IgD-negative memory B cell (primary cell): Measurements from ENCODE around the gene SLC26A5. TPM values are rescaled to one million over a fixed set of nuclear protein-coding genes. Genes with fewer than 3 reads are reported as not detected.

ENCODE experiments used
- H3K27ac Mint-ChIP-seq, 3 donors: one replicate each; pipeline ENCODE4 v1.8.0; 2020 to 2022; ENCODE audit warnings: mild to moderate bottlenecking in 3 of 3, mixed read lengths in 3 of 3, moderate library complexity in 1 of 3
- H3K27me3 Mint-ChIP-seq: one replicate; pipeline ENCODE4 v1.8.0; 2021; ENCODE audit warnings: mixed read lengths
- H3K36me3 Mint-ChIP-seq: one replicate; pipeline ENCODE4 v1.8.0; 2020; ENCODE audit warnings: mild to moderate bottlenecking, mixed read lengths
- H3K4me1 Mint-ChIP-seq, 3 donors: one replicate each; pipeline ENCODE4 v1.8.0; 2020 to 2022; ENCODE audit warnings: mixed read lengths in 3 of 3, mild to moderate bottlenecking in 1 of 3
- H3K4me3 Mint-ChIP-seq, 4 donors: one replicate each; pipeline ENCODE4 v1.8.0; 2020 to 2022; ENCODE audit warnings: mild to moderate bottlenecking in 4 of 4, mixed read lengths in 4 of 4, moderate library complexity in 3 of 4
- H3K9me3 Mint-ChIP-seq, 3 donors: one replicate each; pipeline ENCODE4 v1.8.0; 2020 to 2021; ENCODE audit warnings: mixed read lengths in 3 of 3, mild to moderate bottlenecking in 1 of 3
- polyA plus RNA-seq: library from polyadenylated mRNA; unstranded; fragments of 300-500 nt; fragmentation: Illumina TruSeq; gene quantifications from one replicate; pipeline ENCODE4 v1.2.3, GENCODE V29; 2021

SLC26A5 gene
- polyA plus RNA-seq, 1 donor from 2014 or later = not detected

- Mint-ChIP-seq H3K9me3 (no peaks in the 10 kb centered on the region), H3K36me3 (no peaks in the 10 kb centered on the region), H3K4me3 (no peak overlapping the region), H3K27ac (no peak overlapping the region), H3K4me1 (no peaks in the 10 kb centered on the region), H3K27me3 (no peaks in the 10 kb centered on the region)
Observed at GRCh38 chr7:103387242-103387641, 58.8 kb downstream of the SLC26A5 start.

- no peaks in the 10 kb centered on the region for H3K36me3 Mint-ChIP-seq
- peaks cover 0 to 2% (median 0%) of the 10 kb centered on the region in 3 donors for H3K4me1 Mint-ChIP-seq
- H3K27me3 Mint-ChIP-seq = peaks cover 2% of the 10 kb centered on the region
- H3K9me3 Mint-ChIP-seq = no peaks in the 10 kb centered on the region
- no peak overlapping the region for H3K27ac Mint-ChIP-seq
- H3K4me3 Mint-ChIP-seq = no peak overlapping the region
Observed at GRCh38 chr7:103382032-103382402, 64.0 kb downstream of the SLC26A5 start.

GRCh38 chr7:103381280-103382031, 64.6 kb downstream of the SLC26A5 start:
- Mint-ChIP-seq H3K27me3 (peaks cover 4% of the 10 kb centered on the region), H3K36me3 (no peaks in the 10 kb centered on the region), H3K4me3 (no peak overlapping the region), H3K27ac (no peak overlapping the region), H3K9me3 (no peaks in the 10 kb centered on the region), H3K4me1 (peaks cover 0 to 2% (median 0%) of the 10 kb centered on the region in 3 donors)

GRCh38 chr7:103380395-103381191, 65.4 kb downstream of the SLC26A5 start:
- no peak overlapping the region for H3K4me3 Mint-ChIP-seq
- H3K9me3 Mint-ChIP-seq = no peaks in the 10 kb centered on the region
- H3K27me3 Mint-ChIP-seq = peaks cover 4% of the 10 kb centered on the region
- no peaks in the 10 kb centered on the region for H3K36me3 Mint-ChIP-seq
- no peak overlapping the region for H3K27ac Mint-ChIP-seq
- H3K4me1 Mint-ChIP-seq = peaks cover 0 to 2% (median 0%) of the 10 kb centered on the region in 3 donors

GRCh38 chr7:103379270-103379975, 66.6 kb downstream of the SLC26A5 start:
- H3K4me1 Mint-ChIP-seq = peaks cover 0 to 2% (median 0%) of the 10 kb centered on the region in 3 donors
- no peak overlapping the region for H3K4me3 Mint-ChIP-seq
- no peak overlapping the region for H3K27ac Mint-ChIP-seq
- no peaks in the 10 kb centered on the region for H3K36me3 Mint-ChIP-seq
- no peaks in the 10 kb centered on the region for H3K9me3 Mint-ChIP-seq
- H3K27me3 Mint-ChIP-seq = peaks cover 4% of the 10 kb centered on the region

- Mint-ChIP-seq H3K9me3 (no peaks in the 10 kb centered on the region), H3K27me3 (peaks cover 4% of the 10 kb centered on the region), H3K4me3 (no peak overlapping the region), H3K4me1 (no peaks in the 10 kb centered on the region), H3K27ac (no peak overlapping the region), H3K36me3 (no peaks in the 10 kb centered on the region)
Observed at GRCh38 chr7:103373866-103374643, 72.0 kb downstream of the SLC26A5 start.

GRCh38 chr7:103369432-103369831, 76.6 kb downstream of the SLC26A5 start:
- H3K36me3 Mint-ChIP-seq = peaks cover 4% of the 10 kb centered on the region
- no peaks in the 10 kb centered on the region for H3K9me3 Mint-ChIP-seq
- H3K4me1 Mint-ChIP-seq = no peaks in the 10 kb centered on the region
- H3K4me3 Mint-ChIP-seq = no peak overlapping the region
- H3K27ac Mint-ChIP-seq = no peak overlapping the region
- H3K27me3 Mint-ChIP-seq = no peaks in the 10 kb centered on the region

GRCh38 chr7:103349805-103350204, 96.2 kb downstream of the SLC26A5 start:
- H3K9me3 Mint-ChIP-seq = no peaks in the 10 kb centered on the region
- H3K27ac Mint-ChIP-seq = peak overlapping the region in 2 of 3 donors; percentile 13 to 74
- H3K36me3 Mint-ChIP-seq = no peaks in the 10 kb centered on the region
- peak overlapping the region; percentile 41 to 98 (median 86) for H3K4me3 Mint-ChIP-seq
- H3K27me3 Mint-ChIP-seq = peaks cover 1% of the 10 kb centered on the region
- H3K4me1 Mint-ChIP-seq = peaks cover 35 to 44% (median 43%) of the 10 kb centered on the region in 3 donors

GRCh38 chr7:103348959-103349358, 97.0 kb downstream of the SLC26A5 start:
- peaks cover 40 to 47% (median 45%) of the 10 kb centered on the region in 3 donors for H3K4me1 Mint-ChIP-seq
- H3K36me3 Mint-ChIP-seq = no peaks in the 10 kb centered on the region
- H3K27ac Mint-ChIP-seq = peak overlapping the region in 2 of 3 donors; percentile 50 to 99
- H3K27me3 Mint-ChIP-seq = peaks cover 1% of the 10 kb centered on the region
- peak overlapping the region; percentile 89 to 100 (median 98) for H3K4me3 Mint-ChIP-seq
- no peaks in the 10 kb centered on the region for H3K9me3 Mint-ChIP-seq

- no peaks in the 10 kb centered on the region for H3K36me3 Mint-ChIP-seq
- H3K27ac Mint-ChIP-seq = peak overlapping the region in 2 of 3 donors; percentile 61 to 99
- peaks cover 1% of the 10 kb centered on the region for H3K27me3 Mint-ChIP-seq
- H3K9me3 Mint-ChIP-seq = no peaks in the 10 kb centered on the region
- peak overlapping the region; percentile 89 to 100 (median 98) for H3K4me3 Mint-ChIP-seq
- peaks cover 45 to 50% (median 47%) of the 10 kb centered on the region in 3 donors for H3K4me1 Mint-ChIP-seq
Observed at GRCh38 chr7:103348452-103348851, 97.6 kb downstream of the SLC26A5 start.

GRCh38 chr7:103347507-103348267, 98.3 kb downstream of the SLC26A5 start, which contains the start of gene PSMC2:
PSMC2 (plus strand) TSS chr7:103347643; CDS start chr7:103347712, 69 bp downstream.
- no peaks in the 10 kb centered on the region for H3K36me3 Mint-ChIP-seq
- H3K4me1 Mint-ChIP-seq = peaks cover 46 to 53% (median 47%) of the 10 kb centered on the region in 3 donors
- H3K9me3 Mint-ChIP-seq = no peaks in the 10 kb centered on the region
- H3K27me3 Mint-ChIP-seq = peaks cover 1% of the 10 kb centered on the region
- H3K4me3 Mint-ChIP-seq = peak within 1 kb of the TSS; percentile 89 to 100 (median 98)
- H3K27ac Mint-ChIP-seq = peak within 1 kb of the TSS; percentile 61 to 99 (median 96)

- H3K4me1 Mint-ChIP-seq = peaks cover 40 to 52% (median 47%) of the 10 kb centered on the region in 3 donors
- H3K9me3 Mint-ChIP-seq = no peaks in the 10 kb centered on the region
- H3K4me3 Mint-ChIP-seq = peak overlapping the region; percentile 60 to 97 (median 82)
- H3K36me3 Mint-ChIP-seq = no peaks in the 10 kb centered on the region
- H3K27ac Mint-ChIP-seq = peak overlapping the region in 2 of 3 donors; percentile 61 to 96
- peaks cover 1% of the 10 kb centered on the region for H3K27me3 Mint-ChIP-seq
Observed at GRCh38 chr7:103346396-103346795, 99.6 kb downstream of the SLC26A5 start.

- Mint-ChIP-seq H3K9me3 (no peaks in the 10 kb centered on the region), H3K4me3 (peak within 1 kb of the TSS; percentile 89 to 100 (median 99)), H3K4me1 (peaks cover 38 to 49% (median 39%) of the 10 kb centered on the region in 3 donors), H3K36me3 (peaks cover 3% of the 10 kb centered on the region), H3K27me3 (peaks cover 1% of the 10 kb centered on the region), H3K27ac (peak within 1 kb of the TSS; percentile 74 to 97 (median 96))
Observed at GRCh38 chr7:103344453-103345149, 101.4 kb downstream of the SLC26A5 start, which contains the start of gene DNAJC2. DNAJC2 (minus strand) TSS chr7:103344767; CDS start chr7:103344622, 145 bp downstream.
